H1 (cell line): ENCODE results near the gene CACNB2. TPM values are rescaled to one million over a fixed set of nuclear protein-coding genes. Genes with fewer than 3 reads are reported as not detected.

Experiments used
- CTCF ChIA-PET: fragments of 300-600 bp; sonication (Branson Sonifier 250); formaldehyde crosslinking; loops from one replicate; lab custom pipeline; 2021; ENCODE audit not compliant: partially characterized antibody; lab: Charles Lee
- POLR2A ChIA-PET: fragments of 300-600 bp; sonication (Branson Sonifier 250); formaldehyde crosslinking; loops from one replicate; lab custom pipeline; 2021; ENCODE audit warnings: inconsistent platforms; ENCODE audit not compliant: partially characterized antibody; lab: Charles Lee
- DNase-seq, 2 experiments: peaks; one replicate each; pipeline versions ENCODE4 v3.0.0 to v3.0.0-alpha.2; 2010 to 2022; ENCODE audit warnings: low spot score in 2 of 2, low read depth in 1 of 2, mixed read lengths in 1 of 2
- FAIRE-seq: peaks from 2 replicates; lab custom pipeline; 2011; peaks lifted over from hg19 to GRCh38; lab: Jason Lieb, UNC
- H2AFZ ChIP-seq: 2 replicates; pipeline ENCODE4 v1.8.1; 2012; ENCODE audit warnings: low read length, inconsistent platforms
- H2AK5ac ChIP-seq: 2 replicates; pipeline ENCODE4 v1.6.1; 2013; ENCODE audit warnings: low read depth, low read length
- H2BK120ac ChIP-seq: replicated peaks from 2 replicates; pipeline ENCODE3; 2013; ENCODE audit warnings: low read depth, low read length, inconsistent platforms
- H2BK12ac ChIP-seq: 2 replicates; pipeline ENCODE4 v1.6.1; 2013; ENCODE audit warnings: low read depth, low read length
- H2BK15ac ChIP-seq: 2 replicates; pipeline ENCODE4 v1.6.1; 2013; ENCODE audit warnings: low read length
- H2BK20ac ChIP-seq: 2 replicates; pipeline ENCODE4 v1.6.1; 2013; ENCODE audit warnings: low read length
- H2BK5ac ChIP-seq: 2 replicates; pipeline ENCODE4 v1.6.1; 2013; ENCODE audit warnings: low read depth, low read length
- H3K14ac ChIP-seq: 2 replicates; pipeline ENCODE4 v1.6.1; 2013; ENCODE audit warnings: inconsistent platforms; ENCODE audit not compliant: insufficient read length
- H3K18ac ChIP-seq: 2 replicates; pipeline ENCODE4 v1.6.1; 2013; ENCODE audit warnings: low read length; ENCODE audit errors: extremely low read depth
- H3K23ac ChIP-seq: 2 replicates; pipeline ENCODE4 v1.6.1; 2013; ENCODE audit warnings: inconsistent platforms; ENCODE audit not compliant: insufficient read length
- H3K23me2 ChIP-seq: 2 replicates; pipeline ENCODE4 v1.6.1; 2013; ENCODE audit warnings: low read depth, low read length
- H3K27ac ChIP-seq: 2 replicates; pipeline ENCODE4 v1.6.1; 2011; ENCODE audit warnings: low read depth, low read length, inconsistent platforms
- H3K27me3 ChIP-seq, 4 experiments: replicated peaks in 1 of 4; 1 replicate in 1 of 4; 2 replicates in 3 of 4; pipeline versions ENCODE4 v1.6.1 to v1.8.1; 2011 to 2013; ENCODE audit warnings: low read length in 3 of 4, mild to moderate bottlenecking in 3 of 4, inconsistent platforms in 2 of 4, mixed read lengths in 2 of 4, moderate library complexity in 1 of 4; ENCODE audit not compliant: control insufficient read depth in 3 of 4, insufficient read depth in 3 of 4; ENCODE audit errors: extremely low read depth in 1 of 4
- H3K36me3 ChIP-seq, 4 experiments: 2 replicates each; pipeline versions ENCODE4 v1.6.1 to v1.8.1; 2011 to 2013; ENCODE audit warnings: mild to moderate bottlenecking in 4 of 4, low read length in 3 of 4, moderate library complexity in 2 of 4, control low read depth in 1 of 4, inconsistent platforms in 1 of 4; ENCODE audit not compliant: insufficient read depth in 4 of 4, control insufficient read depth in 2 of 4
- H3K4ac ChIP-seq: replicated peaks from 2 replicates; pipeline ENCODE3; 2013; ENCODE audit warnings: low read length, low read depth, mixed read lengths, inconsistent platforms; ENCODE audit not compliant: insufficient read length
- H3K4me1 ChIP-seq, 4 experiments: replicated peaks in 1 of 4; 1 replicate in 1 of 4; 2 replicates in 3 of 4; pipeline versions ENCODE4 v1.6.1 to v1.8.1; 2011 to 2013; ENCODE audit warnings: low read length in 3 of 4, inconsistent platforms in 2 of 4, mixed read lengths in 1 of 4; ENCODE audit not compliant: insufficient read depth in 4 of 4, control insufficient read depth in 3 of 4
- H3K4me2 ChIP-seq, 2 experiments: 2 replicates each; pipeline versions ENCODE4 v1.6.1 to v1.8.1; 2011 to 2013; ENCODE audit warnings: low read depth in 2 of 2, low read length in 2 of 2, control low read depth in 1 of 2, inconsistent platforms in 1 of 2, mild to moderate bottlenecking in 1 of 2; ENCODE audit not compliant: insufficient read depth in 1 of 2
- H3K4me3 ChIP-seq, 4 experiments: fragments of 200-600, 300-600 bp in 1 of 4; sonication (generic), shearing (Covaris generic), sonication (Bioruptor Twin) in 1 of 4; 2 replicates each; pipeline versions ENCODE4 v1.5.1 to v1.8.1; 2011 to 2016; ENCODE audit warnings: low read length in 4 of 4, low read depth in 3 of 4, control low read depth in 2 of 4, inconsistent platforms in 2 of 4, mild to moderate bottlenecking in 2 of 4, mixed read lengths in 1 of 4, moderate library complexity in 1 of 4; ENCODE audit not compliant: insufficient read depth in 2 of 4; ENCODE audit errors: extremely low read depth in 1 of 4
- H3K56ac ChIP-seq: replicated peaks from 2 replicates; pipeline ENCODE3; 2013; ENCODE audit warnings: low read depth, mild to moderate bottlenecking, mixed read lengths, low read length, inconsistent platforms; ENCODE audit not compliant: insufficient read length
- H3K79me1 ChIP-seq: 2 replicates; pipeline ENCODE4 v1.6.1; 2013; ENCODE audit warnings: low read depth, low read length, control low read depth
- H3K79me2 ChIP-seq, 2 experiments: 2 replicates each; pipeline versions ENCODE4 v1.6.1 to v1.8.1; 2012 to 2013; ENCODE audit warnings: low read length in 2 of 2, mild to moderate bottlenecking in 2 of 2, inconsistent platforms in 1 of 2; ENCODE audit not compliant: insufficient read depth in 2 of 2, control insufficient read depth in 1 of 2
- H3K9ac ChIP-seq, 4 experiments: replicated peaks in 1 of 4; 1 replicate in 1 of 4; 2 replicates in 3 of 4; pipeline versions ENCODE4 v1.6.1 to v1.8.1; 2011 to 2013; ENCODE audit warnings: low read depth in 3 of 4, low read length in 3 of 4, control low read depth in 2 of 4, mild to moderate bottlenecking in 2 of 4, moderate library complexity in 2 of 4, inconsistent platforms in 1 of 4; ENCODE audit errors: extremely low read depth in 1 of 4
- H3K9me3 ChIP-seq, 2 experiments: 2 replicates each; pipeline versions ENCODE4 v1.6.1 to v1.8.1; 2012 to 2013; ENCODE audit warnings: mild to moderate bottlenecking in 2 of 2, moderate library complexity in 2 of 2, control low read depth in 1 of 2, inconsistent platforms in 1 of 2, low read depth in 1 of 2, low read length in 1 of 2, mixed read lengths in 1 of 2; ENCODE audit not compliant: insufficient read depth in 2 of 2
- H4K20me1 ChIP-seq, 2 experiments: replicated peaks in 1 of 2; 2 replicates each; pipeline versions ENCODE3 to v1.8.1; 2011 to 2013; ENCODE audit warnings: inconsistent platforms in 2 of 2, low read length in 2 of 2, mild to moderate bottlenecking in 1 of 2; ENCODE audit not compliant: insufficient read depth in 2 of 2, control insufficient read depth in 1 of 2
- H4K5ac ChIP-seq: 2 replicates; pipeline ENCODE4 v1.6.1; 2013; ENCODE audit warnings: low read length, low read depth, mixed read lengths, inconsistent platforms; ENCODE audit not compliant: insufficient read length
- H4K8ac ChIP-seq: 2 replicates; pipeline ENCODE4 v1.8.0; 2013; ENCODE audit warnings: mild to moderate bottlenecking, moderate library complexity, low read length, inconsistent platforms; ENCODE audit not compliant: insufficient read depth; ENCODE audit errors: extremely low read depth
- H4K91ac ChIP-seq: replicated peaks from 2 replicates; pipeline ENCODE3; 2013; ENCODE audit warnings: low read length, mixed read lengths, inconsistent platforms; ENCODE audit not compliant: insufficient read length
- ASH2L ChIP-seq: fragments of 200-600, 300-600 bp; sonication (generic); IDR thresholded peaks from one replicate; pipeline ENCODE4 v1.7.1; 2017; ENCODE audit warnings: low read length
- RFX5 ChIP-seq: IDR thresholded peaks from 2 replicates; pipeline ENCODE4 v1.6.1; 2011; ENCODE audit warnings: low read depth, low read length, improper control_type of control experiment, borderline replicate concordance
- SIX5 ChIP-seq: IDR thresholded peaks from 2 replicates; pipeline ENCODE4 v1.6.1; 2011; ENCODE audit warnings: mild to moderate bottlenecking, low read depth, low read length
- WGBS, 2 experiments: shearing (Covaris generic) in 1 of 2; methylation state at CpG; one replicate each; pipeline versions ENCODE4 v1.1.6 to v1.1.7; 2013 to 2015; ENCODE audit warnings: low lambda C conversion rate in 2 of 2, mixed read lengths in 2 of 2, inconsistent platforms in 1 of 2, low coverage in 1 of 2, missing lambda C conversion rate in 1 of 2; ENCODE audit not compliant: insufficient replicate concordance in 2 of 2, insufficient coverage in 1 of 2, insufficient read length in 1 of 2; ENCODE audit errors: extremely low coverage in 1 of 2, missing lambda C conversion rate in 1 of 2; 5-methylcytosine and 5-hydroxymethylcytosine counted together
- polyA plus RNA-seq, 7 experiments: library from polyadenylated mRNA; depleted of rRNA in 3 of 7; stranded (reverse) in 5 of 7; unstranded in 2 of 7; fragments of >200 nt in 5 of 7; fragments of 200-250 nt in 2 of 7; gene quantifications; 1 replicate in 5 of 7; 2 replicates in 1 of 7; 4 replicates in 1 of 7; pipeline versions ENCODE4 v1.2.1 to v1.2.3, GENCODE V29; 2011 to 2013; ENCODE audit warnings: missing spikeins in 2 of 7, mixed read lengths in 2 of 7
- total RNA-seq: library from RNA; stranded (reverse); fragmentation: NEBNext Ultra II Directional; extraction: Animal tissue kit (Norgen Biotek cat#: 25700); gene quantifications from 2 replicates; pipeline ENCODE4 v1.2.1, GENCODE V29; 2021

Gene CACNB2
- total and polyA plus RNA-seq, 2 of the 8 experiments (the other 6 are each of a cell fraction or from before 2014, with no cell fraction given): 2.4 to 3.2 TPM

DNA sequence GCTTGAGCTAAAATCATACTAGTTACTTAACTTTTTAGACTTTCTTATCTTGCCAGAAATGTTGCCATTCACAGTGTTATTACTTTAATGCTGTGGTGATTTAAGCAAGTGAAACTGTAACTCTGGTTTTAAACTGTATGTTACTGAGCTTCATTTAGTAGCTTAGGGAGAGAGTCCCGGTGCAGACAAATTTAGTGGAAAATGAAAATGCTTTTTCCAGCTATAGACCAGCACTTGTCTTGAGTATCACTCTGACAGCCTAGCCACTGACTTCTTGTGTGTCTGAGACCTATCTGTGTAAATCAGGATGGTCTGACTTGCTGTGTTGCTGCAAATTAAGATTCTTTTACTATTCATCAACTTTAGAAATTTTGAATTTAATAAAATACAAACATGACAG, 200.8 kb downstream of the CACNB2 start:
- H3K23me2 ChIP-seq: no peaks in the 10 kb centered on the region
- no peak overlapping the region for H2BK5ac ChIP-seq
- H2BK15ac ChIP-seq: no peak overlapping the region
- peaks cover 0 to 5% (median 1%) of the 10 kb centered on the region in 4 experiments; a peak in 2 of 7 replicates for H3K4me1 ChIP-seq
- no peaks in the 10 kb centered on the region for H3K79me1 ChIP-seq
- H3K14ac ChIP-seq: no peak overlapping the region
- no peaks in the 10 kb centered on the region for H3K79me2 ChIP-seq
- H3K4me3 ChIP-seq: no peak overlapping the region
- WGBS, 2 experiments: 94% methylated on average over 1 of the region's 1 CpG; no CpG with 5 or more reads in 1 of the 2 experiments
- no peak overlapping the region for H3K27ac ChIP-seq
- ChIA-PET POLR2A (no interaction called here), CTCF (interaction anchor here (0.8 to 1.4 kb wide), 3 partner anchors 24 to 28 kb away, joined by 3 to 4 read pairs (median 3); no protein-coding TSS in a partner anchor)
- H3K18ac ChIP-seq: no peak overlapping the region
- TF ChIP-seq ASH2L: no peak
- no peak for TF ChIP-seq SIX5
- TF ChIP-seq RFX5: no peak
- H3K23ac ChIP-seq: no peak overlapping the region
- no peaks in the 10 kb centered on the region for H3K9me3 ChIP-seq
- H4K20me1 ChIP-seq: no peaks in the 10 kb centered on the region
- no peak overlapping the region for H2AFZ ChIP-seq
- H3K4ac ChIP-seq: no peak overlapping the region
- H4K91ac ChIP-seq: no peak overlapping the region
- no peak overlapping the region for H2BK20ac ChIP-seq
- no peak for FAIRE-seq
- H4K8ac ChIP-seq: no peak overlapping the region
- DNase-seq: no peak
- no peaks in the 10 kb centered on the region for H3K27me3 ChIP-seq
- no peak overlapping the region for H4K5ac ChIP-seq
- H3K9ac ChIP-seq: no peak overlapping the region
- H3K4me2 ChIP-seq: no peak overlapping the region
- no peak overlapping the region for H2BK12ac ChIP-seq
- no peak overlapping the region for H3K56ac ChIP-seq
- H2AK5ac ChIP-seq: no peak overlapping the region
- H3K36me3 ChIP-seq: no peaks in the 10 kb centered on the region
- no peak overlapping the region for H2BK120ac ChIP-seq
